Thyroid gland (tissue), 4 donors: ENCODE measurements around the gene DIP2B. TPM values are rescaled to one million over a fixed set of nuclear protein-coding genes. Genes with fewer than 3 reads are reported as not detected.

Experiments used
- DNase-seq, 2 donors: peaks; one replicate each; pipeline ENCODE4 v3.0.0-alpha.2; 2019
- H3K27ac ChIP-seq, 3 donors: fragments of 200-600 bp; sonication (generic); 1 replicate in 2 of 3; 2 replicates in 1 of 3; pipeline ENCODE4 v1.5.1; 2016 to 2019; ENCODE audit warnings: mild to moderate bottlenecking in 1 of 3, moderate library complexity in 1 of 3
- H3K27me3 ChIP-seq: fragments of 200-600 bp; sonication (generic); one replicate; pipeline ENCODE4 v1.5.1; 2019
- H3K36me3 ChIP-seq, 2 donors: fragments of 200-600 bp; sonication (generic); one replicate each; pipeline ENCODE4 v1.5.1; 2016 to 2019
- H3K4me1 ChIP-seq, 2 donors: fragments of 200-600 bp; sonication (generic); one replicate each; pipeline ENCODE4 v1.5.1; 2017 to 2019
- H3K4me3 ChIP-seq, 3 donors: fragments of 200-600 bp; sonication (generic); replicated peaks in 1 of 3; 1 replicate in 2 of 3; 2 replicates in 1 of 3; pipeline ENCODE4 v1.5.1; 2016; ENCODE audit warnings: mild to moderate bottlenecking in 1 of 3
- H3K9me3 ChIP-seq: fragments of 200-600 bp; sonication (generic); one replicate; pipeline ENCODE4 v1.5.1; 2017
- POLR2A ChIP-seq, 2 donors: fragments of 450-650 bp; IDR thresholded peaks; one replicate each; pipeline ENCODE4 v1.6.1; 2017; ENCODE audit warnings: antibody characterized with exemption in 2 of 2, mild to moderate bottlenecking in 2 of 2, moderate library complexity in 1 of 2
- WGBS, 2 donors: methylation state at CpG; one replicate each; pipeline ENCODE4 v1.1.5; 2017; 5-methylcytosine and 5-hydroxymethylcytosine counted together
- intact Hi-C: fragments of 100-400 bp; cut with DNase I; formaldehyde crosslinking; loops from one replicate; pipeline ENCODE4 v1.15.1; 2023
- total RNA-seq, 4 donors: library from RNA; depleted of rRNA; stranded (reverse); fragments of >200 nt; gene quantifications; one replicate each; pipeline ENCODE4 v1.2.3, GENCODE V29; 2016
- TF ChIP-seq, protein P1 (sequence below), 6 experiments: fragments of 200-600 bp in 3 of 6; fragments of 450-650 bp in 3 of 6; sonication (generic) in 3 of 6; IDR thresholded peaks; one replicate each; pipeline ENCODE4 v1.5.1; 2016 to 2019; ENCODE audit warnings: antibody characterized with exemption in 6 of 6, mild to moderate bottlenecking in 2 of 6, inconsistent platforms in 1 of 6, moderate library complexity in 1 of 6

The DIP2B gene
- total RNA-seq, 4 donors from 2014 or later: 27.7 to 45.7 (median 32.4) TPM

DNA sequence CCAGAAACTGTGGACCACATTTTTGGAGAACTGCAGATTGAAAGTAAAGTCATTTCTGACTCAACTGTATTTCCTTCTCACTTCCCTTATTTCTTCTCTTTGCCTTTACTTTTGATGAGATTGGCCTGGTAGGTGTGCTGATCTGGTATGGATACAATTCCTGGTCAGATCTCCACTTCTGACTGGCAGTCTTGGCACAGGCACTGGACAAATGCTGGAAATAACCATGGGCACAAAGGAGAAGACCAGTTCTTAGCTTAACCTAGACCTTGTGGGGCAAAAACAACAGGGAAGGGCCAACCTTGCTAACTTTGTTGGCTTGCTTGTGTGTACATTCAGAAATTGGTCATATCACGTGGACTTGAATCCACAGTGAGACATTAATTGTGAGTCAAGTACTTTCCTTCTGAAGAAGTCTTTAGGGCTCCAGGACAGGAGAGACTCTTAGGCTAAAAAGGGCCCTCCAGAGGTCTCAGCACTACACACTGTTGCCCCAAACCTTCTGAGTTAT, 75.0 kb downstream of the DIP2B start:
- Histone ChIP-seq H3K27ac (peak overlapping the region; percentile 52 to 84 (median 61)), H3K4me1 (peaks cover 23 to 31% of the 10 kb centered on the region in 2 donors), H3K36me3 (no peaks in the 10 kb centered on the region), H3K4me3 (no peak overlapping the region), H3K27me3 (no peaks in the 10 kb centered on the region), H3K9me3 (no peaks in the 10 kb centered on the region)
- peak in 1 of 2 donors; percentile 31 for DNase-seq
- WGBS, 2 donors: 27 to 41% methylated on average over 1 of the region's 1 CpG
- intact Hi-C loops: no loop called here
- TF ChIP-seq POLR2A (IDR thresholded peaks at IDR 0.05): no peak
- TF ChIP-seq, protein P1, sequence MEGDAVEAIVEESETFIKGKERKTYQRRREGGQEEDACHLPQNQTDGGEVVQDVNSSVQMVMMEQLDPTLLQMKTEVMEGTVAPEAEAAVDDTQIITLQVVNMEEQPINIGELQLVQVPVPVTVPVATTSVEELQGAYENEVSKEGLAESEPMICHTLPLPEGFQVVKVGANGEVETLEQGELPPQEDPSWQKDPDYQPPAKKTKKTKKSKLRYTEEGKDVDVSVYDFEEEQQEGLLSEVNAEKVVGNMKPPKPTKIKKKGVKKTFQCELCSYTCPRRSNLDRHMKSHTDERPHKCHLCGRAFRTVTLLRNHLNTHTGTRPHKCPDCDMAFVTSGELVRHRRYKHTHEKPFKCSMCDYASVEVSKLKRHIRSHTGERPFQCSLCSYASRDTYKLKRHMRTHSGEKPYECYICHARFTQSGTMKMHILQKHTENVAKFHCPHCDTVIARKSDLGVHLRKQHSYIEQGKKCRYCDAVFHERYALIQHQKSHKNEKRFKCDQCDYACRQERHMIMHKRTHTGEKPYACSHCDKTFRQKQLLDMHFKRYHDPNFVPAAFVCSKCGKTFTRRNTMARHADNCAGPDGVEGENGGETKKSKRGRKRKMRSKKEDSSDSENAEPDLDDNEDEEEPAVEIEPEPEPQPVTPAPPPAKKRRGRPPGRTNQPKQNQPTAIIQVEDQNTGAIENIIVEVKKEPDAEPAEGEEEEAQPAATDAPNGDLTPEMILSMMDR (IDR thresholded peaks at IDR 0.05): no peak

DNA sequence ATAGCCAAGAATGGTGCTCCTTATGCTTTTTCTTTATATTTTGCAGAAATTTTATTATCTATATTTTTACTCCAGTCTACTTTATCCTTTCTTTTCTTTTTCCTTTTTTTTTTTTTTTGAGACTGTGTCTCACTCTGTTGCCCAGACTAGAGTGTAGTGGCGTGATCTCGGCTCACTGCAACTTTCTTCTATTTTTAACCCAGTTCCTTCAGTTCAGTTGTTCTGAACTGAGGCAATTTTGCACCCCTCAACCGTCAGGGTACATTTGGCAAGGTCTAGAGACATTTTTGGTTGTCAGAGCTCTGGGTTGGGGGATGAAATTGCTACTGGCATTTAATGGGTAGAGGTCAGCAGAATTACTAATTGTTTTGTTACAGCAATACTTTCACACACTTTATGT, 75.7 kb downstream of the DIP2B start:
- Histone ChIP-seq H3K36me3 (no peaks in the 10 kb centered on the region), H3K9me3 (no peaks in the 10 kb centered on the region), H3K4me3 (no peak overlapping the region), H3K27ac (peak overlapping the region; percentile 52 to 84 (median 61)), H3K27me3 (no peaks in the 10 kb centered on the region), H3K4me1 (peaks cover 17 to 25% of the 10 kb centered on the region in 2 donors)
- DNase-seq: peak; percentile 57 to 66
- no peak for TF ChIP-seq POLR2A (IDR thresholded peaks at IDR 0.05)
- TF ChIP-seq, protein P1 (IDR thresholded peaks at IDR 0.05): no peak
- intact Hi-C loops: no loop called here
- WGBS, 2 donors: 19 to 23% methylated on average over 3 of the region's 3 CpGs

- DNase-seq: no peak
- Histone ChIP-seq H3K4me1 (peaks cover 11 to 20% of the 10 kb centered on the region in 2 donors), H3K27ac (peak overlapping the region; percentile 23 to 84 (median 36)), H3K27me3 (no peaks in the 10 kb centered on the region), H3K4me3 (no peak overlapping the region), H3K36me3 (no peaks in the 10 kb centered on the region), H3K9me3 (no peaks in the 10 kb centered on the region)
- TF ChIP-seq, protein P1 (IDR thresholded peaks at IDR 0.05): no peak
- TF ChIP-seq POLR2A (IDR thresholded peaks at IDR 0.05): no peak
- intact Hi-C loops: no loop called here
- WGBS, 2 donors: 63 to 79% methylated on average over 10 of the region's 10 CpGs
Measured at GRCh38 chr12:50581226-50582184, 76.7 kb downstream of the DIP2B start.

GRCh38 chr12:50584135-50584534, 79.3 kb downstream of the DIP2B start:
- intact Hi-C loops: no loop called here
- no peak for DNase-seq
- Histone ChIP-seq H3K4me1 (peaks cover 7 to 16% of the 10 kb centered on the region in 2 donors), H3K4me3 (no peak overlapping the region), H3K27me3 (no peaks in the 10 kb centered on the region), H3K36me3 (no peaks in the 10 kb centered on the region), H3K27ac (no peak overlapping the region), H3K9me3 (no peaks in the 10 kb centered on the region)
- no peak for TF ChIP-seq POLR2A (IDR thresholded peaks at IDR 0.05)
- TF ChIP-seq, protein P1 (IDR thresholded peaks at IDR 0.05): no peak
- 94 to 100% methylated on average over 1 of the region's 1 CpG for WGBS, 2 donors
